HFF-Myc (cell line): Measurements from ENCODE around the gene MED15.

Source experiments
- DNase-seq: peaks from one replicate; pipeline ENCODE4 v3.0.0-alpha.2; 2011; ENCODE audit warnings: low read depth; ENCODE audit errors: extremely low read depth
- H3K4me3 ChIP-seq: replicated peaks from 2 replicates; pipeline ENCODE4 v1.5.1; 2011; ENCODE audit warnings: low read depth, mild to moderate bottlenecking, control low read depth, low read length
- TF ChIP-seq, protein P1 (sequence below): IDR thresholded peaks from 2 replicates; pipeline ENCODE4 v1.5.1; 2012; ENCODE audit warnings: mild to moderate bottlenecking, low read depth, low read length, control low read depth; ENCODE audit errors: missing control alignments

Gene MED15

DNA sequence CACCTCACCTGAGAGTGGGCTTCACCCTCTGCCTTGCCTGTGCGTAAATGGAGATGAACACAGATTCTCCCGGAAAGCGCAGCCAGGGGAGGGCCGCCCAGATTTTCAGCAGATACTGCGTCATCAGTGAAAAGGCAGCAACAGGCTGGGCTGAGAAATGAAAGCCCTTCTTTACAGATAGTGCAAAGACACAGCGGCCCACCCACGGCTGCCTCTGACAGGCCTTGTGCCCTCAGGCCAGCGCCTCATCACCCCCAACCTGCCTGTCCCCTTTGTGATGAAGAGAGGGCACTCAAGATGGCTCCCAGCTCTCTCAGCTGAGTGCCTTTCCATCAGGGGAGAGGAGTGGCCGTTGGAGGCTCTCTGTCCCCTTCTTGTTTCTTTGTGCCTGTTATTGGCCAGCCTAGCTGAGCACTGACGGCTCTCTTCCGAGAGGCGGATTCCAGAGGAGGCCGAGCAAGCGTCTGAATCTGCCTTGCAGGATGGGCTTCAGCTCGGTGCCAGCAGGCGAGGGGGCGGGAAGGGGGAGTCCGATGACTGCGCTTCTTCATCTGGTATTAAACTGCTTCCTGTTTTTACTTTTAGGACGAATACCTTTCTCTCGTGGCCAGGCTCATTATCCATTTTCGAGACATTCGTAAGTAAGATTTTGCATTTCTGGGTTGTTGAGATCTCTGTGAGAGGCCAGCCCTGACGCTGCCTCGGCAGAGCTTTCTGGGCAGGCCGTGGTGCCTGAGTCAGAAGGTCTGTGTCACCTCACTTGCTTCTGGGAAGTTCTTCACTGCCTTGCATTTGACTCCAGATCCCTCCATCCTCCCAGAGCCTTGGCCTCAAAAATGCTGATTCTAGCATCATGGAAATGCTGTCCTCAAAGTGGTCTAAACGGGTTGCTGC lies 43.7 kb downstream of the MED15 start:
- no peak for DNase-seq
- no peak overlapping the region for H3K4me3 ChIP-seq
- TF ChIP-seq, protein P1, sequence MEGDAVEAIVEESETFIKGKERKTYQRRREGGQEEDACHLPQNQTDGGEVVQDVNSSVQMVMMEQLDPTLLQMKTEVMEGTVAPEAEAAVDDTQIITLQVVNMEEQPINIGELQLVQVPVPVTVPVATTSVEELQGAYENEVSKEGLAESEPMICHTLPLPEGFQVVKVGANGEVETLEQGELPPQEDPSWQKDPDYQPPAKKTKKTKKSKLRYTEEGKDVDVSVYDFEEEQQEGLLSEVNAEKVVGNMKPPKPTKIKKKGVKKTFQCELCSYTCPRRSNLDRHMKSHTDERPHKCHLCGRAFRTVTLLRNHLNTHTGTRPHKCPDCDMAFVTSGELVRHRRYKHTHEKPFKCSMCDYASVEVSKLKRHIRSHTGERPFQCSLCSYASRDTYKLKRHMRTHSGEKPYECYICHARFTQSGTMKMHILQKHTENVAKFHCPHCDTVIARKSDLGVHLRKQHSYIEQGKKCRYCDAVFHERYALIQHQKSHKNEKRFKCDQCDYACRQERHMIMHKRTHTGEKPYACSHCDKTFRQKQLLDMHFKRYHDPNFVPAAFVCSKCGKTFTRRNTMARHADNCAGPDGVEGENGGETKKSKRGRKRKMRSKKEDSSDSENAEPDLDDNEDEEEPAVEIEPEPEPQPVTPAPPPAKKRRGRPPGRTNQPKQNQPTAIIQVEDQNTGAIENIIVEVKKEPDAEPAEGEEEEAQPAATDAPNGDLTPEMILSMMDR: no peak

DNA sequence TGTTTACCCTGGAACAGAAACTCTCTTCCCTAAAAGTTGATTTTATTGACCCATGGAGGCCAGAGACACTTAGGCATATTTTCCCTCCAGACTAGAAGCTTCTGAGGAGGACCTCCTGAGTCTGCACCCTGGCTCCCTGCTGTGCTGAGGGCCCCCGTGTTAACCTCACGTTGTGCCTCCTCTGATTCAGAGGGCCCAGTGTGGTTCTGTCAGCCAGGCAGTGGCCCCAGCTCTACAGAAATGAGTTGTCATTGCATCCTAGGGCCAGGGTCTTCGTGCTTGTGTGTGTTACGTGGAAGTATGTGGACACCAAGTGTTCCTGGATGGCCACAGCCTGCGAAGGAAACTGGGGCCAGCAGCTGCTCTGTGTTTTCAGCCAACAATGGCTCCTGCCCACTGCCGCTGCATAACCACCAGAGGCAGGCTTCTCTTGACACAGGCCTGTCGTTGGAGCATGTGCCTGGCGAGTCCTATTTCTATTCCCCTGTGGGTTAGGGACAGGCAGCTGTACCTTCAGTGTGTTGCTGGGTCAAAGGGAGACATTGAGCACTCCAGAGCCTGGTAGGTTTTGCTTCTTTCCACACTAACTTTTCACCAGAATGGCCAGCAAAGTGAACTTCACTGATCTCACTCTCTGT lies 44.5 kb downstream of the MED15 start:
- DNase-seq: no peak
- H3K4me3 ChIP-seq: no peak overlapping the region
- TF ChIP-seq, protein P1: peak; percentile 30

DNA sequence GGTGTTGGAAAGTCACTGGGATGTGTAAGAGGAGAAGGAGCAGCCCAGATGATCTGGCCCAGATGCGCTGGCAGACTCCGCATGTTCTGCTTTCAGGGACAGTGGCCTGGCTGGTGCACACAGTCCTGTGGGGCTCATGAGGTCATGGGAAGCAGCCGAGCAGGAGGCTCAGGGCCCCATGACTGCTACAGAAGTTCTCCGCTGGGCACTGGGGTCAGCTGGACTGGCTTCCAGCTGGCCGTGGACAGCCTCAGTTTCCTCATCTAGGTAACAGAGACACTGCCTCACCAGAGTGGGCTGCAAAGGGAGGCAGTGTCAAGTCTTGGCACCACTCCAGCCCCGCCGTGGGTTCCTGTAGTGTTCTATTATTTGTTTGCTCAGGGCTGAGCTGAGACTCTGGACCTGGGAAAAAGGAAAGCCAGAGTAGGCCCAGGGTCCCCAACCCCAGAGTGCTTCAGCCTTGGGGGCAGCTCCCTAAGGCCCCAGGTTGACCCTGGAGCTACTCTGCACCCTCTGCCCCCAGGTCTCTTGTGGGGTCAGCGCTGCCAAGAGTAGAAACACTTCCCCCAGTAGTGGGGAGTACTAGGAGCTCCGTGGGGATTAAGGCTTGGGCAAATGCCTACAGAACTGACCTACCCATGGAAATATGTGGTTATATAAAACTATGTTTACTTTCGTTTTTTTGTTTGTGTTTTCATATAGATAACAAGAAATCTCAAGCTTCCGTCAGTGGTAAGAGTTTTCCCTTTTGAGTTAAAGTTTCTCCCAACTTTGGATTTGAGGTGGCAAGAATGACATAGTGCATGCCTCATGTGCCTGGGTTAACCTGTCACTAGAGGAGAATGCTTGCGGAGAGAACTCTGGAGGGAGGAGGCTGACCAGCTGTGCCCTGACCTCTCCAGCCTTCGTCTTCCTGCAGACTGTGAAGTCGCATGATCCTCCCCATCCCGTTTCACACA lies 45.3 kb downstream of the MED15 start:
- no peak overlapping the region for H3K4me3 ChIP-seq
- TF ChIP-seq, protein P1: no peak
- no peak for DNase-seq

DNA sequence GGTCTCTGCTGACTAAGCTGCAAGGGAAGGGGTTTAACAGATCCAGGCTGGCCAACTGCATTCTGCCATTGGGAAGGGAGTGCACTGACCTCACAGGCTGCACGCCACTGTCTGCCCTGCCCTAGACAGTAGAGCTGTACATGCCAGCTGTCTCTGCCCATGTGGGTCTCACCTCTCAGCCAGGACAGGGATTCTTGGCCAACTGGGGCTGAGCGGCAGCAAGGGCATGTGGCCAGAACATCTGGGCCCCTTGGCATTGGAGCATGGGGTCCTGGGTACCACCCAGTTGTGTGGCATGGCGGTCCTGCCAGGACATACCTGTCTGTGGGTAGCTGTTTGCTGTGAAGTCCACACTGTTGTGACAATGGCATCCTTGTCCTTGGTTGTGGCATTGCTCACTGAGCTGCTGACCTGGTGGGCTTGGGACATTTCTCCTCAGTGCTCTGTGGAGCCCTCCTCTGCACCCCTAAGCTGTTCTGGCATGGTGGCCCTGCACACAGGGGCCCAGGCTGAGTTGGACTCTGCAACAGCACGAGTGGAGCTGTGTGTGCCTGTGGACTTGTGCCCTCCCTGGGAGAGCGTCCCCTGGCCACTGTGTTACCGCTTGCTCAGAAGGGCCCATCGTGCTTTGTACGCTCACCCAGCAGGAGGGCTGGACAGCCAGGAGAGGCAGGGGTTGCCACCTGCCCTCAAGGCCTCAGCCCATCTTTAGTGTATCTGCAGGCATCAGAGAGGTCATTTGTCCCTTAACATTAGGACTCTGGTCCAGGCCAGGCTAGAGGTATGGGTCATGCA lies 46.7 kb downstream of the MED15 start:
- TF ChIP-seq, protein P1: no peak
- no peak for DNase-seq
- no peak overlapping the region for H3K4me3 ChIP-seq

DNA sequence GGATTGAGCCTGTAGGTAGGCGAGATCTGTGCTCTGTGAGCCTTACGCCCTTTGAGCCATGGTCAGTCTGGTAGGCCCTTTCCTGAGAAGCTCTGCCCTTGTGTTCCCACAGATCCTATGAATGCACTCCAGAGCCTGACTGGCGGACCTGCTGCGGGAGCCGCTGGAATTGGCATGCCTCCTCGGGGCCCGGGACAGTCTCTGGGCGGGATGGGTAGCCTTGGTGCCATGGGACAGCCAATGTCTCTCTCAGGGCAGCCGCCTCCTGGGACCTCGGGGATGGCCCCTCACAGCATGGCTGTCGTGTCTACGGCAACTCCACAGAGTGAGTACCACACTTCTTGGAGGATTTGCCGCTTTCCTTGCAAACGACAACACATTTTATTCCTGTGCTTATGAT lies 47.4 kb downstream of the MED15 start:
- no peak for DNase-seq

More for the DNA sequence above, 47.4 kb downstream of the MED15 start:
- H3K4me3 ChIP-seq: no peak overlapping the region
- TF ChIP-seq, protein P1: no peak
